GM21786 (cell line): Measurements from ENCODE around the gene LIN7A.

Experiments
- ATAC-seq: cut with Tn5 transposase; IDR thresholded peaks from one replicate; pipeline ENCODE4 v1.9.1; 2021; ENCODE audit not compliant: unreplicated experiment

LIN7A gene

GRCh38 chr12:80861641-80862378, 75.9 kb downstream of the LIN7A start:
- ATAC-seq, result no peak

GRCh38 chr12:80860928-80861327, 76.8 kb downstream of the LIN7A start:
- no peak for ATAC-seq

DNA sequence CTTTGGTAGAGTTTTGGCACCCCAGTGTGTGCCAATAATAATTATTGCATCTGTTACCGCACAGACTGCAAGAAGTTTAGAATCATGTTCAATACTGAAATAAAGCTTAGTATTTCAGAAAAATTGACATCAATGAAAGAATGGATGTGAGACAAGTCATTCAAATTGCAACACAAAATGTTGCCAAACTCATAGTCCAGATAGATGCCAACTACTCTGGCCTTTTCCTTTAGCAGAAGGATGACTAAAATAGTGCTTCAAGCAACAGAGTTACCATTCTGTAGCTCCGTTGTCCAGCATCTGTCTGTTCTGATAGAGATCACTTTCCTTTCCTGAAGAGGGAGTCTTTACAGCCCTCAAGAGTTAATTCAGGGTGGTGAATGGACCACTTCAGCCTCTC, 77.5 kb downstream of the LIN7A start:
- no peak for ATAC-seq

GRCh38 chr12:80858356-80858755, 79.4 kb downstream of the LIN7A start:
- ATAC-seq, result no peak

DNA sequence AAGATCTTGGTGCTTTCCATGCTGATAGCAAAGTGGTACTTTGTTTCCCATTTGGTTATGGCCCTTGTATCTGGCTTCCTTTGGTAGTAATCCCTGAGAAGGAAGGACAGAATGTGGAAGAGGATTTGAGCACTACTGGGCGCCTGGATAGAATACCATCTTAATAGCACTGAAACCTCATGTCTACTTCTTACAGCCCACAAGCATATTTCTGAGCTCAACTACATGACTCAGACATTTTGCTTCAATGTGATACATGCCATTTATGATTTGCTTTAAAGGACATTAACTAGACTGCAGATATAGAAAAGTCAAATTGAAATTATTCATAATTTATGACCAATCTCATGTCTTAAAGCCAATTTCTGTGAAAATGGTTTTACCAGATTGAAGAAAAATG, 80.4 kb downstream of the LIN7A start:
- no peak for ATAC-seq

- no peak for ATAC-seq
Measured at GRCh38 chr12:80849337-80849736, 88.4 kb downstream of the LIN7A start.

- no peak for ATAC-seq
Measured at GRCh38 chr12:80848858-80849257, 88.9 kb downstream of the LIN7A start.

DNA sequence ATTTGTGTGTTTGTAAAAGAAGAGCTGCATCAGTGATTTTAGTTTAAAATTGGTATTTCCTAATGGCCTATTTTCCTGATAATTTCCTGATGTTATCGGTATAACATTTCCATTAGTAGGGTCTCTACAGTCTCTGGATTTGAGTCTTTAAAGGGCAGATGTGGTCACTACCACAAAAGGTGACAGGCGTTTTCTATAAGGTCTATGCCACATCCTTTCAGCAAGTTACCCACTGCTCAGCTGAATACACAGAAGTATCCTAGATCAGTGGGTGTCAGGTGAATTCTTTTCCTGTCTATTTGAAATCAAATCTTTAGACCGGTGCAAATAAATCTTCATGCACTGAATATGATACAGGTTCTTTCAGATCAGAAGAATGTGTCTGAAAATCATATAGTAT, 90.2 kb downstream of the LIN7A start:
- ATAC-seq, result no peak

DNA sequence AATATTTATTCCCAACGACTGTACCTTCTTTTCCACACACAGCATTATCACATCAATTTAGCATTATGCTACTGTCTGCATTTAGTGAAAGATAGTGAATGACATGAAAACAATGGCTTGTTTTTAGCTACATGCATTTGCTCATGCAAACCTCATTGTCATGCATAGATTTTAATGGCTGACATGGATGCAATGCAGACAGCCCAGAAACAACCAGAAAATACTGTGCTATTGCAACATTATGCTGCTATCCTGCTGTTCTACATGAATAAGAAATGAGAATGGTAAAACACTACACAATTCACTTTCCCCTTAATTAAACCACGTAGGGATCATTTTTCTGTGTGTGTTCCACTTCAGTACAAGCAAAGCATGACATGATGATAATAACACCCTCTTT, 90.8 kb downstream of the LIN7A start:
- ATAC-seq, result no peak

DNA sequence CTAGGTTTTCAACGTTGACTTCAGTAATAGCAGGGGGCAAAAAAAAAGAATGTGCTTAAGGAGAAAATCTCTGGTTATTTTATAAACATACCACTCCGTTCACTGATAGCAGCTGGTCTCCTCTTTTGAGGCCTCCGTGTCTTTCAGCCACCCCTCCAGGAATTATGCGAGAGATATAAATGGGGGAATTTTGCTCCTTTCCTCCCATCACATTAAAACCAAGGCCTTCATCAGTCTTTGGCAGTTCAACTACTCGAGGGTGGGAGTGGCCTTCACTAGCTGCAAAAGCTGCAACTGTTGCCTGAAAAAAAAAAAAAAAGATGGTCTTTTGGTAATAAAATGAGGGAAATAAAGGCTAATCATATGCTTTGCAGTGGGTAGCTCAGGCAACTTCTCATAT, 92.1 kb downstream of the LIN7A start:
- no peak for ATAC-seq

- ATAC-seq, result no peak
Measured at GRCh38 chr12:80843969-80844368, 93.8 kb downstream of the LIN7A start.

- peak; percentile 54 for ATAC-seq
Measured at GRCh38 chr12:80838708-80839107, 99.0 kb downstream of the LIN7A start.

GRCh38 chr12:80838024-80838658, 99.6 kb downstream of the LIN7A start:
- peak; percentile 16 for ATAC-seq

GRCh38 chr12:80837342-80837978, 100.3 kb downstream of the LIN7A start:
- ATAC-seq, result peak; percentile 53

GRCh38 chr12:80834724-80835123, 103.0 kb downstream of the LIN7A start:
- ATAC-seq, result no peak

DNA sequence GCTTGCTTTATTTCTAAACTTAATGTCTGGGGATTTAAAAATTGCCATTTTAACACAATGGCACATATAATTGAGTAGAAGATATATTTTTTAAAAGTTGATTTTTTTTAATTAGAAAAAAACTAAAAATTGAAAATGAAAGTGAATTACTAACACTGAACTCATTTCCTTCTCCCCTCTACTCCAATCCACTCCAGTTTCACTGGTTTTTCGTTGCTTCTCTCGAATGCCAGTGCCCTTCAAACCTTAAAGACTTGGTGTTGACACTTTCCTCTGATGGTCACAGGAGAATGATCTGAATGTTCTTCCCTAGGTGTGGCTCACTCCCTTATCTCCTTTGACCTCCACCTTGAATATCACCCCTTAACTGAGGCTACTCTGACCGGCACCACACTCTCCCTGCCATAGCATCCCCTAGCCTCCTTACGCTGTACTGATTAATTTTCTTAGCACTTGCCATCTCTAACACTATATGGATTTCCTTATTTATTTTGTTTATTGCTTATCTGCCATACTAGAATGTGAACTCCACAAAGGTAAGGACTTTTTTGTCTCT, 107.1 kb downstream of the LIN7A start:
- ATAC-seq, result no peak

DNA sequence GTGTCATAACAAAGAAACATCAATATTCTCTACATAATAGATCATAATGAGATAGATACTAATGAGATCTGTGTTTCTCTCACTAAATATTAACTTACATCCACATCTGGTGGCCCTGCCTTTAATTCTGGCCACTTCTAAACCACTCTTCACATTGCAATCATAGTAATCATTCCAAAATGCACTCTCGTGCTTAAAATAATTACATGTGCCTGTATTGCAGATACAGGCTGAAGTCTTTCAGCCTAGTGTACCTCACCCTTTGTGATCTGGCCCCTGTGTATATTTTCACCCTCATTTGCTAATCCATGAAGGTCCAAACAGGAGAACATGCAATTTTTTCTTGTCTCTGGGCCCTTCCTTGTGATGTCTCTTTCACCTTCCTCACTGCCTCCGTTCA, 108.0 kb downstream of the LIN7A start:
- ATAC-seq, result no peak

DNA sequence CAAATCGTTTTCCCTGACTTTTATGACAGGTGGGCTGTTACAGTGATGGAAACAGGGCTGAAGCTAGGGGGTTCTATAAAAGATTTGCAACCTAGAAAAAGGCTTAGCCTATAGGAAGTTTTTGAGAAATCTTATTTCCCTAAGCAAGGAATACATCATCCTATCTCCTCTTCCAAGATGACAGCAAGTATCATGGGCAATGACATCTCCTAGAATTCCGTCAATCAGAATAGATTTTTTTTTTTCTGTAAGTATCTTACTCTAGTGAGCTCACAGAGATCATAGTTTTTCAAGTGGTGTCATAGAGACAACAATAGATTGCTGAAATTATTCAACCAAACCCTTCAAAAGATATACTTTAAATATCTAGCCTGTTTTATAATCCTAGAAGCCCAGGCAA, 112.2 kb downstream of the LIN7A start:
- no peak for ATAC-seq

- no peak for ATAC-seq
Measured at GRCh38 chr12:80823393-80823792, 114.3 kb downstream of the LIN7A start.

- ATAC-seq, result peak; percentile 27
Measured at GRCh38 chr12:80821513-80822000, 116.2 kb downstream of the LIN7A start.

- no peak for ATAC-seq
Measured at GRCh38 chr12:80818878-80819277, 118.9 kb downstream of the LIN7A start.

DNA sequence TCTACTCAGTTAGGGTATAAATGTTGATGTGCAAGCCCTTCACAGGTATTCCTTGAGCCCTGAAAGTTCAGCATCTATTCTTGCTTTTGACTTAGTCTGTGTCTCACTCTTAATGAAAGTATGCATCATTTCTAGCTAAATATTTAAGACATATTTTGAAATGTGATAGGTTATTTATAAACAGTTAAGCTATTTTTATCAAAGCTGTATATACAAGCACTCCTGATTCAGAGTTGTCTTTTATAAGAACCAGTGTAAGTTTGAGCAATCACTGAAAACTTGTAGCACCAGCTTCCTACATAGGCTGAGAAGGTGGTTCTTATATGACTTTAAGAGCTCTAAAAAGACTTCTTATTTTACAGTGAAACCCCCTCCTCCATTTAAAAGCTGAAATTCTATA, 122.4 kb downstream of the LIN7A start:
- no peak for ATAC-seq
